ENCODE measurements around the gene CTR9. TPM values are rescaled to one million over a fixed set of nuclear protein-coding genes. Genes with fewer than 3 reads are reported as not detected.
A peak's percentile ranks its signal among the peaks of the same experiment; 100 is the strongest.

Gene CTR9
- total and polyA plus RNA-seq, 2 of the 13 experiments (the other 11 are each of a cell fraction or from before 2014, with no cell fraction given), result 6.6 to 22.1 TPM

DNA sequence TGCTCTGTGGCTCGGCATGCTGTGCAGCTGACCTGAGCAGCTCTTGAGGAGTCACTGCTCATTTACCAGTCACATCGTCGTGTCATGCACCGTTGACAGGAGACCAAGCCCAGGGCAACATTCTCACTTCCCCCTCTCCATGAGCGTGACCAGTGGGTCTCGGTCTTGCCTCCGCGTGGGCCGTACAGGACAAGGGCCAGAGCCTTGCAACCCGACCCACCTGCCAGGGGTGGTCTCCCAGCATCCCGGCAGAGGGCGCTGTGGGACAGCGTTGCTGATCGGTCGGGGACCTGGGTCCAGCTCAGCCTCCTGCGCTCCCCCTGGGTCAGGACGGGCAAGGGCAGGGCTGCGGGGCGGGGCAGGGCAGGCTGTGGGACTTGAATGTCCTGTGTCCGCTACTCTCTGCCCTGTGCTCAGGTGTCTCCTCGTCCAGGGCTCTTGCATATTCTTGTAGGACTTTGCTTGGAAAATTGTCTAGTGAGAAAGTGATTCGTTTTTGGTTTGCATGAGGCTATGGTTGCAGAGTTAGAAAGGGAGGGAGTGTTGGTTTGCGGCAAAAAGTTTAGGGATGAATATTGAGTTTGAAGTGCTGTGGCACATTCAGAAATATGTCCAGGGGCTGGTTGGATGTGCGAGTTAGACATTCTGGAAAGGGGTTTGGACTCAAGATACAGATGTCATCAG lies 41.5 kb downstream of the CTR9 start (continued):
- TF ChIP-seq, protein P1, sequence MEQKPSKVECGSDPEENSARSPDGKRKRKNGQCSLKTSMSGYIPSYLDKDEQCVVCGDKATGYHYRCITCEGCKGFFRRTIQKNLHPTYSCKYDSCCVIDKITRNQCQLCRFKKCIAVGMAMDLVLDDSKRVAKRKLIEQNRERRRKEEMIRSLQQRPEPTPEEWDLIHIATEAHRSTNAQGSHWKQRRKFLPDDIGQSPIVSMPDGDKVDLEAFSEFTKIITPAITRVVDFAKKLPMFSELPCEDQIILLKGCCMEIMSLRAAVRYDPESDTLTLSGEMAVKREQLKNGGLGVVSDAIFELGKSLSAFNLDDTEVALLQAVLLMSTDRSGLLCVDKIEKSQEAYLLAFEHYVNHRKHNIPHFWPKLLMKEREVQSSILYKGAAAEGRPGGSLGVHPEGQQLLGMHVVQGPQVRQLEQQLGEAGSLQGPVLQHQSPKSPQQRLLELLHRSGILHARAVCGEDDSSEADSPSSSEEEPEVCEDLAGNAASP (CRISPR knock-in tag; IDR thresholded peaks at IDR 0.05; ENCODE audit: borderline replicate concordance), result no peak
- TF ChIP-seq, protein P2, sequence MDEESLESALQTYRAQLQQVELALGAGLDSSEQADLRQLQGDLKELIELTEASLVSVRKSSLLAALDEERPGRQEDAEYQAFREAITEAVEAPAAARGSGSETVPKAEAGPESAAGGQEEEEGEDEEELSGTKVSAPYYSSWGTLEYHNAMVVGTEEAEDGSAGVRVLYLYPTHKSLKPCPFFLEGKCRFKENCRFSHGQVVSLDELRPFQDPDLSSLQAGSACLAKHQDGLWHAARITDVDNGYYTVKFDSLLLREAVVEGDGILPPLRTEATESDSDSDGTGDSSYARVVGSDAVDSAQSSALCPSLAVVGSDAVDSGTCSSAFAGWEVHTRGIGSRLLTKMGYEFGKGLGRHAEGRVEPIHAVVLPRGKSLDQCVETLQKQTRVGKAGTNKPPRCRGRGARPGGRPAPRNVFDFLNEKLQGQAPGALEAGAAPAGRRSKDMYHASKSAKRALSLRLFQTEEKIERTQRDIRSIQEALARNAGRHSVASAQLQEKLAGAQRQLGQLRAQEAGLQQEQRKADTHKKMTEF (CRISPR knock-in tag; IDR thresholded peaks at IDR 0.05), result peak; percentile 44; the same call in 1 of the 2 replicates
- TF ChIP-seq, protein P3, sequence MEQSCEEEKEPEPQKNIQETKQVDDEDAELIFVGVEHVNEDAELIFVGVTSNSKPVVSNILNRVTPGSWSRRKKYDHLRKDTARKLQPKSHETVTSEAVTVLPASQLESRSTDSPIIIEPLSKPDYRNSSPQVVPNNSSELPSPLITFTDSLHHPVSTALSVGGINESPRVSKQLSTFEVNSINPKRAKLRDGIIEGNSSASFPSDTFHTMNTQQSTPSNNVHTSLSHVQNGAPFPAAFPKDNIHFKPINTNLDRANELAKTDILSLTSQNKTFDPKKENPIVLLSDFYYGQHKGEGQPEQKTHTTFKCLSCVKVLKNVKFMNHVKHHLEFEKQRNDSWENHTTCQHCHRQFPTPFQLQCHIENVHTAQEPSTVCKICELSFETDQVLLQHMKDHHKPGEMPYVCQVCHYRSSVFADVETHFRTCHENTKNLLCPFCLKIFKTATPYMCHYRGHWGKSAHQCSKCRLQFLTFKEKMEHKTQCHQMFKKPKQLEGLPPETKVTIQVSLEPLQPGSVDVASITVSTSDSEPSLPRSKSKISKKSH (CRISPR knock-in tag; IDR thresholded peaks at IDR 0.05; ENCODE audit: borderline replicate concordance), result peak; percentile 66
- TF ChIP-seq FOSL1 (CRISPR knock-in tag; IDR thresholded peaks at IDR 0.05; ENCODE audit: borderline replicate concordance), result no peak
- TF ChIP-seq EEA1 (CRISPR knock-in tag; IDR thresholded peaks at IDR 0.05; ENCODE audit: borderline replicate concordance), result peak; percentile 69; the same call in 1 of the 2 replicates
- no peak for TF ChIP-seq ATF7 (IDR thresholded peaks at IDR 0.05)
- no peak for TF ChIP-seq ATF7 (CRISPR knock-in tag; IDR thresholded peaks at IDR 0.05)
- TF ChIP-seq, protein P4, sequence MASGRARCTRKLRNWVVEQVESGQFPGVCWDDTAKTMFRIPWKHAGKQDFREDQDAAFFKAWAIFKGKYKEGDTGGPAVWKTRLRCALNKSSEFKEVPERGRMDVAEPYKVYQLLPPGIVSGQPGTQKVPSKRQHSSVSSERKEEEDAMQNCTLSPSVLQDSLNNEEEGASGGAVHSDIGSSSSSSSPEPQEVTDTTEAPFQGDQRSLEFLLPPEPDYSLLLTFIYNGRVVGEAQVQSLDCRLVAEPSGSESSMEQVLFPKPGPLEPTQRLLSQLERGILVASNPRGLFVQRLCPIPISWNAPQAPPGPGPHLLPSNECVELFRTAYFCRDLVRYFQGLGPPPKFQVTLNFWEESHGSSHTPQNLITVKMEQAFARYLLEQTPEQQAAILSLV (CRISPR knock-in tag; IDR thresholded peaks at IDR 0.05; ENCODE audit: borderline replicate concordance), result peak; percentile 47; the same call in 1 of the 2 replicates
- TF ChIP-seq RXRB (CRISPR knock-in tag; IDR thresholded peaks at IDR 0.05; ENCODE audit: borderline replicate concordance), result peak; percentile 63; the same call in 1 of the 2 replicates
- peak; percentile 81; the same call in 1 of the 2 replicates for TF ChIP-seq ZNF839 (CRISPR knock-in tag; IDR thresholded peaks at IDR 0.05; ENCODE audit: borderline replicate concordance)
- TF ChIP-seq, protein P5, sequence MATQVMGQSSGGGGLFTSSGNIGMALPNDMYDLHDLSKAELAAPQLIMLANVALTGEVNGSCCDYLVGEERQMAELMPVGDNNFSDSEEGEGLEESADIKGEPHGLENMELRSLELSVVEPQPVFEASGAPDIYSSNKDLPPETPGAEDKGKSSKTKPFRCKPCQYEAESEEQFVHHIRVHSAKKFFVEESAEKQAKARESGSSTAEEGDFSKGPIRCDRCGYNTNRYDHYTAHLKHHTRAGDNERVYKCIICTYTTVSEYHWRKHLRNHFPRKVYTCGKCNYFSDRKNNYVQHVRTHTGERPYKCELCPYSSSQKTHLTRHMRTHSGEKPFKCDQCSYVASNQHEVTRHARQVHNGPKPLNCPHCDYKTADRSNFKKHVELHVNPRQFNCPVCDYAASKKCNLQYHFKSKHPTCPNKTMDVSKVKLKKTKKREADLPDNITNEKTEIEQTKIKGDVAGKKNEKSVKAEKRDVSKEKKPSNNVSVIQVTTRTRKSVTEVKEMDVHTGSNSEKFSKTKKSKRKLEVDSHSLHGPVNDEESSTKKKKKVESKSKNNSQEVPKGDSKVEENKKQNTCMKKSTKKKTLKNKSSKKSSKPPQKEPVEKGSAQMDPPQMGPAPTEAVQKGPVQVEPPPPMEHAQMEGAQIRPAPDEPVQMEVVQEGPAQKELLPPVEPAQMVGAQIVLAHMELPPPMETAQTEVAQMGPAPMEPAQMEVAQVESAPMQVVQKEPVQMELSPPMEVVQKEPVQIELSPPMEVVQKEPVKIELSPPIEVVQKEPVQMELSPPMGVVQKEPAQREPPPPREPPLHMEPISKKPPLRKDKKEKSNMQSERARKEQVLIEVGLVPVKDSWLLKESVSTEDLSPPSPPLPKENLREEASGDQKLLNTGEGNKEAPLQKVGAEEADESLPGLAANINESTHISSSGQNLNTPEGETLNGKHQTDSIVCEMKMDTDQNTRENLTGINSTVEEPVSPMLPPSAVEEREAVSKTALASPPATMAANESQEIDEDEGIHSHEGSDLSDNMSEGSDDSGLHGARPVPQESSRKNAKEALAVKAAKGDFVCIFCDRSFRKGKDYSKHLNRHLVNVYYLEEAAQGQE (IDR thresholded peaks at IDR 0.05; ENCODE audit: borderline replicate concordance in 1 of 2, low read depth in 1 of 2, low read length in 2 of 2), result no peak
- no peak for TF ChIP-seq WIZ (CRISPR knock-in tag; IDR thresholded peaks at IDR 0.05)
- TF ChIP-seq MEIS1 (CRISPR knock-in tag; IDR thresholded peaks at IDR 0.05; ENCODE audit: borderline replicate concordance), result peak; percentile 72; the same call in 1 of the 2 replicates
- TF ChIP-seq BORCS8-MEF2B (CRISPR knock-in tag; IDR thresholded peaks at IDR 0.05), result peak; percentile 42; the same call in 1 of the 2 replicates
- TF ChIP-seq ZNF451 (CRISPR knock-in tag; IDR thresholded peaks at IDR 0.05), result peak; percentile 91
- TF ChIP-seq ZNF569 (CRISPR knock-in tag; IDR thresholded peaks at IDR 0.05; ENCODE audit: borderline replicate concordance), result no peak
- TF ChIP-seq ZZZ3 (CRISPR knock-in tag; IDR thresholded peaks at IDR 0.05; ENCODE audit: borderline replicate concordance), result no peak

Measured in HepG2 (cell line).